VCaP (cell line): Measurements from ENCODE around the gene TIMP2.

Source experiments
- H3K27ac ChIP-seq: fragments of 450-650 bp; 2 replicates; pipeline ENCODE4 v1.5.1; 2017
- CTCF ChIP-seq: fragments of 450-650 bp; conservative IDR thresholded peaks from 2 replicates; pipeline ENCODE4 v1.5.1; 2017; ENCODE audit warnings: mild to moderate bottlenecking, moderate library complexity

TIMP2 gene

GRCh38 chr17:78865682-78866390 is 59.4 kb downstream of the TIMP2 start:
- peak overlapping the region; percentile 41; the same call in 1 of the 2 replicates for H3K27ac ChIP-seq
- TF ChIP-seq CTCF, result peak; percentile 98

GRCh38 chr17:78864117-78864516 is 61.1 kb downstream of the TIMP2 start:
- TF ChIP-seq CTCF, result no peak
- H3K27ac ChIP-seq, result no peak overlapping the region

DNA sequence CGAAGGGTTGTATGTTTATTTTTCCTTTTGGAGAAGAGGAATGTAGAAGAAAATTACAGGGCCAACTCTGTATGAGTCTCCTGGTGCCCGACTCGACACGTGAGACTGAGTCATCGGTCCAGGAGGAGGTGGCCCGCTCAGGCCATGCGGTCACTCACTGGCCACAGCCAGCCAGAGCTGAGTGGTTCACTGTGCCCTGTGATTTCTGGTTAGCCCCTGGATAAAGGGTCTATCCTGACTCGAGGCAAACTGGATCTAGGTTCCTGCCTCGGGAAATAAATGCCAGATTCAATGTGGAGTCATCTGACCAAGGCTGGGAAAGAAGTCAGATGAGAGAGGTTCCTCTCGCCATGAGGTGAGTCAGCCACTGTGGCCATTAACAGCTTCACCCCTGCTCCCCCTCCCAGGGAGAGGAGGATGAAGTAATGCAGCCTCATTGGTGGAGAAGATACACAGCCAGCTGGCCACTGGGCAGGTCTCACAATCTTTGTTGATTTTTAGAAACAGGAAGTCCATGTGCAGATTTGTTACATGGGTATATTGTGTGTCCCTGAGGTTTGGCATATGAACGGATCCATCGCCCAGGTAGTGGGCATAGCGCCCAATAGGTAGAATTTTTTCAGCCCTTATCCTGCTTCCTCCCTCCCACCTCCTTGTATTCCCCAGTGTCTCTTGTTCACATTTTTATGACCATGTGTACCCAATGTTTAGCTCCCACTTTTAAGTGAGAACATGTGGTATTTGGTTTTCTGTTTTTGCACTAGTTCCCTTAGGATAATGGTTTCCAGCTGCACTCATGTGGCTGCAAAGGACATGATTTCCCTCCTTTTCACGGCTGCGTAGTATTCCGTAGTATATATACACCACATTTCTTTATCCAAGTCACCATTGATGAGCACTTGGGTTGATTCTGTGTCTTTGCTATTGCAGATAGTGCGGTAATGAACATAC is 62.8 kb downstream of the TIMP2 start:
- no peak for TF ChIP-seq CTCF
- H3K27ac ChIP-seq, result no peak overlapping the region

DNA sequence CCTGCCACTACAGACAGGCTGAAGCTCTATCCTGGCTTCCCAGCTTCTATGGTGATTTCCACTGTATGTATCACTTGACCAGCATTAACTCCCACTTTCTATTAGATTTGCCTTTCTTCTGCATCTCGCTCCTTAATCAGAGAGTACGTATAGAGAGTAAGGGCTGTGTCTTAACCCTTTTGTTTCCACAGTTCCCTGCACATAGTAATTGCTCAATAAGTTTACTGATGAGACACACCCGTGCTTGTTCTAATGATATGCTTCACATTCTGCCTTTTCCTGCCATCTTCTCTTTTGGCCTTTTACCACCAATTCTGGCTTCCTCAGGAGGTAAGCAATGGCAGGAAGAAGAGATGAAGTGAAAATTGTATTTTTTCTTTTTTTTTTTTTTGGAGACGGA is 64.0 kb downstream of the TIMP2 start:
- TF ChIP-seq CTCF, result no peak
- H3K27ac ChIP-seq, result no peak overlapping the region

DNA sequence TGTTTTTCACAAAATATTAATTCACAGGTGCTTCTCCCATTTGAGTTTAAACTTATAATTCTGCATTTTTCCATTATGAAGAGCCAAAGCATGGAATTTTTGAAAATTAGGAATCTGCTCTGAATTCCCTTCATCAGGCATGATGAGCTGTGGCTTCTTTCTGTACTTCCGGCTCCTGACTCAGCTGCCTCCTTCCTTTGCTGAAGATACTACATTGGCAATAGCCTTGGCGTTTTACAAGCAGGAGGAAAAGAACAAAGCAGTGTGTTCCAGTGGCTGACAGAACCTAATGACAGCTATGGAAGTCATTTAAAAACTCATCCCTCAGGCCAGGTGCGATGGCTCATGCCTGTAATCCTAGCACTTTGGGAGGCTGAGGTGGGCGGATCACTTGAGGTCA is 66.1 kb downstream of the TIMP2 start:
- no peak for TF ChIP-seq CTCF

DNA sequence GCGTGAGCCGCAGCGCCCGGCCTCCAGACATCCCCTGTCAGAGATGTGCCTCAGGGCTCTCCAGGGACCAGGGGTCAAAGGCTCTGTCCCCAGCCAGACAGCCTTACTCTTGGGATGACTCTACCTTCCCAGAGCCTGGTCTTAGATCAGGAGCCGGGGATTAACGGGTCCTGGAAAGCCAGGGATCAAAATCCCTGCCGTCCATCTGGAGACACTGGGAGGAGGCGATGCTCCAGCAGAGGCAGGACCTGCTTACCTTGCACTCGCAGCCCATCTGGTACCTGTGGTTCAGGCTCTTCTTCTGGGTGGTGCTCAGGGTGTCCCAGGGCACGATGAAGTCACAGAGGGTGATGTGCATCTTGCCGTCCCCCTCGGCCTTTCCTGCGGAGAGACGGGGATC is 67.9 kb downstream of the TIMP2 start:
- TF ChIP-seq CTCF, result no peak
- H3K27ac ChIP-seq, result no peak overlapping the region

More for the DNA sequence above, 66.1 kb downstream of the TIMP2 start:
- no peak overlapping the region for H3K27ac ChIP-seq

DNA sequence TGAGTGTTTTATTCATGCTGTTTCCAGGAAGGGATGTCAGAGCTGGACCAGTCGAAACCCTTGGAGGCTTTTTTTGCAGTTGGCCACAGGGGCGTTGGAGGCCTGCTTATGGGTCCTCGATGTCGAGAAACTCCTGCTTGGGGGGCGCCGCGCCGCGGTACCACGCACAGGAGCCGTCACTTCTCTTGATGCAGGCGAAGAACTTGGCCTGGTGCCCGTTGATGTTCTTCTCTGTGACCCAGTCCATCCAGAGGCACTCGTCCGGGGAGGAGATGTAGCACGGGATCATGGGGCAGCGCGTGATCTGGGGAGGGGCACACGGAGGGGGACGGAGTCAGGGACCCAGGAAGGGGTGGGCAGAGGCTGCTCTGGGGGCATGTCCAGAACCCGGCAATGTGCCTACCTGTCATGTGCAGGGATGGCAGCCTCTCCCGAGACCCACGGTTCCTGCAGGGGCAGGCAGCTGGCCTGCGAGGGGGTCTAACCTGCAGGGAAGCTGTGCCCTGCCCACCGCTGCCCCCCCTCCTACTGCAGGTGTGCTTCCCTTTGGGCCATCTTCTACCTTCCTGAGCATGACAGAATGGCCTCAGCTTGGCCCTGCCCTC is 69.5 kb downstream of the TIMP2 start:
- no peak overlapping the region; the same call in 1 of the 2 replicates for H3K27ac ChIP-seq

More for the DNA sequence above, 69.5 kb downstream of the TIMP2 start:
- TF ChIP-seq CTCF, result no peak
